T-helper 1 cell (primary cell): ENCODE measurements around the gene TUBB6.

Experiments used
- DNase-seq, 5 donors: peaks; one replicate each; pipeline ENCODE4 v3.0.0-alpha.2; 2012 to 2020

Gene TUBB6

DNA sequence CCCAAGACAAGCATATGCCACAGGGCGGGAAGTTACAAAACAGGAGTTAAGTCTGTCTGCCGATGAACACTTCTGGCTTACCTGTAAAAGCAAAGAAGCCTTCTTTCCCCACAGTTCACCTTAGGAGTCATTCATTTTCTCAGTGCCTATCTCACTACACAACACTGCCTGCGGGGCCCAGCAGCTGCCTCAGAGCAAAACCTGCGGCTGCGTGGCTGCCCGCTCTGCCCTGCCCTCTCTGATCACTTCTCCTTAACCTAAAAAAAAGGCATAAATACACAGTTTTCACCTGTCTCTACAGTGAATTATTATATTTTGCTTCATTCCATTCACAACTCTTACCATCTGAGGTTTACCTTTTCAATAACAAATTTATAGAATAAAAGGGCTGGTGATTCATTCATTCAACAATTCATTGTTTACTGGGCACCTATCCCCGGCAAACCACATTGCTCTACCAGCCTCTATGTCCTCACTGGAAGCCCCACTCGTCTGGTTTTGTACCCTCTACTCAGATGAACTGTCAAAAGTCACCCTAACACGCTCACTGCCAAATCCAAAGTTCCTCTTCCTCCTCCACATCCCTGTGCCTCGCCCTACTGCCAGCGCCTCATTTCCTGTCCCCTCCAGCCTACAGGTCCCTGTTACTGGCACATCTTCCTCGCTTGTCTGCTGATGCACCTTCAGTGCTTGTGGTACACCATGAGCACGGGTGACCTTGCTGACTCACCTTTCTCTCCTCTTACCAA, 37.6 kb downstream of the TUBB6 start:
- no peak for DNase-seq

DNA sequence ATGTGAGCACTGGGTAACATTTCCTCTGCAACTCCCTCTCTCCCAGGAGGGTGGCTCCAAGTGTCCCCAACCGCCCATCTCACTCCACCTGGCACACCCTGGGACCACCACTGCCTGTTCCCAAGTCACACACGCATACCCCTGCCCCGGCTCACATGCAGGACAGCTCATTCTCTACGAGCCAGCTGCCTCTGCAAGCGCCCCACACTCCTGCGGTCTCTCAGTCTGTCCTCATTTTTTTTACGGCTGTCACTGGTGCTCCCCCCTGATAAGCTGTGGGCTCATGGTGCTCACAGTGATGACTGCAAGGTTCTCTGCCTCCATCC, 38.2 kb downstream of the TUBB6 start:
- DNase-seq, result no peak

DNA sequence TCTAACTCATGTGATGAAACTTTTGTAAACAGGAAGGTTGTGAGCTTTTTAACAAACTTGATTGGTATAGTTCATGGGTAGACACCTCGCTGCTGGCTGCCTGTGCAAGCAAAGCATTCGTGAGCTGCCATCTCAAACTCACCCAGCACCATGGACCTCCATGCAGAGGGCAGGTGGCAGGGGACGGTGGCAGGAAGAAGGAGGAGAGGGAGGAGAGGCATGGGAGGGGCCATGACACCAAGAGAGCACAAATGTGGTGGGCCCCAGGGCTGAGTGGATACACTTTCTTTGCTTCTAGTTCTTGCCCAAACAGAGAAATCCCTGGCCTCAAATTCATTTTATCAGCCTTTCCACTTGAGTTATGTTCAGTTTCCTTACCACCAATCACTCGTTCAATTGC, 39.9 kb downstream of the TUBB6 start:
- DNase-seq, result no peak

DNA sequence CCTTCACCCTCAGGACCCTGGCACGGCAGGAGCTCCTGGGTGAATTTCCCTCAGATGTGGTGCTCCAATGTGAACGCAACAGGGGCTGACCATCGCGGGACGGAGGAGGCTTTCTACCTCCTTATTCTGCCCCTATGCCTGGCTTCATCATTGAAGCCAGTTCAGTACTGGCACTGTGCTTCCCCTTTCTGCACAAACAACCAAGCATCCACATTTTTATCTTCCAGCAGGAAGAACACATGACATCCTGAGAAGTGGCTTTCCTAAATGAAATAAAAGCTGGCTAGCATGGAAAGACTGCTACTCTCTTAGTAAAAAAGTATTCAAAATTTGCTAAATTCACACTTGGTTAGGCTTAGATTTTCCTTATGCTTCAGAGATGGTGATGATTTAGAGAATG, 44.1 kb downstream of the TUBB6 start:
- DNase-seq, result no peak

DNA sequence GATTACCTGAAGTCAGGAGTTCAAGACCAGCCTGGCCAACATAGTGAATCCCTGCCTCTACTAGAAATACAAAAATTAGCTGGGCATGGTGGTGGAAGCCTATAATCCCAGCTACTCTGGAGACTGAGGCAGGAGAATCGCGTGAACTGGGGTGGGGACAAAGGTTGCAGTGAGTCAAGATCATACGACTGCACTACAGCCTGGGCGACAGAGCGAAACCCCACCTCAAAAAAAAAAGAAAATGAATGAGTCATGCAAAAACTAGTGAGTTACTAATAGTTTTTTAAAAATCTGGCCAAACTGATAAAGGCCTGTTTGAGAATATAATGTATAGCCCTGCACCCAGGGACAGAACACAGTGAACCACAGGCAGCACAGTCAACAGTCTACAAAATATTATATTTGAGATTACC, 51.5 kb downstream of the TUBB6 start:
- DNase-seq, result no peak

DNA sequence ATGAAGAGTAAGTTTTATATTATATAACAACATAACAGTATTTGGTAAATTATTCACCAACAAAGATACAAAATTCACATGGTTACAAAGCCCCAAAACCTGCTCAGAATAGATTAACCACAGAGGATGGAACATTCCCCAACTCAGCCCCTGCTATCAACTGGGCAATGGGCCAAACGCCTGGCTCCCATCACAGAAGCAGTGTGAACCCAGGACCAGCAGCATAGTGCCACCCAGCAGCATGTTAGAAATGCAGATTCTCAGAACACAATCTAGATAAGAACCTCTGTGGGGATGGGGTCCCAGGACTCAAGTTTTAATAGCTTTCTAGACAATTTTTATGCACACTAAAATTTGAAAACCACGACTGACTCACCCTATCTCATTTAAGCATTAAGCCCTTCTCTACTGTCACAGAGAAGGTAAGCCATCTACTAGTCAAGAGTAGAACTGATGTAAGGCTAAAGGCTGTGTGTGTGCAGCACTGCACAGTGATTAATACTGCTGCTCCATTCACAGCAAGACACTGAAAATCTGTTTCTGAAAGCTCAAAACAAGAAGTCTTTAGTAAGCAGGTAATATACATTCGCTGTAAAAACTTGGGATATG, 53.8 kb downstream of the TUBB6 start:
- DNase-seq, result no peak

DNA sequence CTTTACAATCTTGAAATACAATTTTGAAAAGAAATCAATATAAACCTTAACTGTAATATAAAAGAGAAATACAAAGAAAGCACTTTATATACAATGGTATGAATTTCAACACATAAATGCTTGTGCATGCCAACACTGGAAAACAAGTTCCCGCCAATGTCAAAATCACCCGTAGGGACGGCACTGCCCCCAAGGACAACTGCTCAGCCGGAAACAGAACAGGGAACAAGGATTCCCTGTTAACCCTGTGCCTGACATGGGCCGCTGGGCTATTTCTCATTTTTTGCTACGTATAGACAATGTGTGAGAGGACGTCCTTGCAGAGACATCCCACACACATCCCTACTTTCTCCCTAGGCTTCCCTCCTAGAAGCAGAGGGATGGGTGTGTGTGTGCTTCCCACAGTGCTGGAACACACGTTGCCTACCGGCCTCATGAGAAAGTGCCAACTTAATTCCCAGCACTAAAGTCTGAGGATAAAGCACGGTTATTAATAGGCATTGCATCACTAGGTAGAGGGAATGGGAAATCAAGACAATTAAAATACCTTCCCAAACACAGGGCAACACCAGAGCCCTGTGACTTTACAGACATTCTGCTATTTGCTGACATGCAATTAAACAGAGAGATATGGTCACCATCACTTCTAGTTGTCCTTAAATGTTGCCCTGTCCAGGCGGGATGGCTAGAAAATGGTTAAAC, 54.6 kb downstream of the TUBB6 start:
- no peak for DNase-seq

DNA sequence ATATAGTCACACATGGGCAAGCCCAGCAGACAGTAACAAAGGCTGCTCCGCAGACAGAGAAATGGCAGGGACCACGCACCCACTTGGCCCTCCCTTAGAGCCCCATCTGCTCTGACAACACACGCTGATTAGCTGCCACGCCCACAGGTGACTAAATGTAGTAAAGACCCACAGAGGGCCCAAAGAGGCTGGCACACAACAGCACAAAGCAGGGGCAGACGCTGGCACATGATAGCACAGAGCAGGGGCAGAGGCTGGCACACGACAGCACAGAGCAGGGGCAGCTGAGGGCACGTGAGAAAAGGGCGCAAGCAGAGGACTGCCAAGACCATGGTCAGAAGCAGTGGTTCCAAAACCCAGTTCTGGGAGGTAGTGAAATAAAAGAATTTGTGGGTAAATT, 58.3 kb downstream of the TUBB6 start:
- DNase-seq, result no peak

DNA sequence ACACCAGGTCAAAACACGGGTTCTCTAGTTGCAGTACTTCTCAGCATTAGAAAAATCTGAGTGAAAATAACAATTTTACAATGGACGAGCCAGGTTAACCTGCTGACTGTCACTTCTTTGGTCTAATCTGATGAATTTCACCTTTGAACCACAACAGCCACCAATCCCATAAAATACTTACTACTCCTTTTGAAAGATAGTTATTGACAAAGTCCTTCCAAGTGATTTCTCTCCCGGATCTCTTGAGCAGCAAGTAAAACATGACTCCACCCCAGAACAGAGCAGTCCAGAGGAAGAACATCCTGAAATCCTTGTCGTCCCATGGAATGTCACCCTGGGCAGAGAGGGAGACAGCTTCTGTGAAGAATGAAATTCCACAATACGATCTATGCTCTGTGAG, 58.7 kb downstream of the TUBB6 start:
- no peak for DNase-seq

DNA sequence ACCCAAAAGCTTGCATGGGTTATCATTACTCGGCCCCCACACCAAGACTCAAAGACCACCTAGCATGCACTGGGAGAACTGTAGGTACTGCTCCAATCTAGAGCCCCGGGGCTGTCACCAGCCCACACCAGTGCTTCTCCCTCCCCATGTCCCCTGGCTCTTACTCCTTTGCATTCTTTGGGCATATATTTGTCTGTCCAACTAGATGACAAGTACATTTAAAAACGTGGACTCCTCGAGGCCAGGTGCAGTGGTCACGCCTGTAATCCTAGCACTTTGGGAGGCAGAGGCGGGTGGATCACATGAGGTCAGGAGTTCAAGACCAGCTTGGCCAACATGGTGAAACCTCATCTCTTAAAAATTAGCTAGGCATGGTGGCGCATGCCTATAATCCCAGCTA, 61.2 kb downstream of the TUBB6 start:
- no peak for DNase-seq

DNA sequence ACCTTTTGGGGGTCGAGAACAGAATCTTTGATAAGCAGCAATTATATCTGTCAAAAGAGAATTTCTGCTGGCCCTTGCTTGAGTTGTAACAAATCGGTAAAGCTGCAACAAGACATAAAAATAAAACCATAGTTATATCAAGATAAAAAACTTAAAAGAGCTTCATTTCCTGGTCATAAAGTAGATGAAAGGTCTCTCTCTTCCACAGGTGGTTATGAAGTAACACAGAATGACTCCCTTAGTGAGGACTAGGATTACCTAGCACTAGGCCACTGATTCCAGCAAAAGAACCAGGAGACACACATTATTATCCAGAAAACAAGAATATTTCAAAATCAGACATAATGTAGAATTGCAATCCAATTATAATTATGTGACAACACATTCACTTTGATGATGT, 63.5 kb downstream of the TUBB6 start:
- no peak for DNase-seq

DNA sequence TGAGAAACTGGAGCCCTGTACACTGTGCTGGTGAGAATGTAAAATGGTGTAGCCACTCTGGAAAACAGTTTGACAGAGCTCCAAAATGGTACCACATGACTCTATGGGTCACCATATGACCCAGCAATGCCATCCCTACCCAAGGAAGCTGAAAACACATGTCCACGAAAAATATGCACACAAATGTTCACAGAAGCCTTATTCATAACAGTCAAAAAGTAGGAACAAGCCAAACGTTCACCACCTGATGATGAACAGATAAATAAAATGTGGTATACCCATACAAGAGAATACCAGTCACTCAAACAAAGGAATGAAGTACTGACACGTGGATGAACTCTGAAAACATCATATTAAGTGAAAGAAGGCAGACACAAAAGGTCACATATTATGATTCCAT, 64.4 kb downstream of the TUBB6 start:
- no peak for DNase-seq

DNA sequence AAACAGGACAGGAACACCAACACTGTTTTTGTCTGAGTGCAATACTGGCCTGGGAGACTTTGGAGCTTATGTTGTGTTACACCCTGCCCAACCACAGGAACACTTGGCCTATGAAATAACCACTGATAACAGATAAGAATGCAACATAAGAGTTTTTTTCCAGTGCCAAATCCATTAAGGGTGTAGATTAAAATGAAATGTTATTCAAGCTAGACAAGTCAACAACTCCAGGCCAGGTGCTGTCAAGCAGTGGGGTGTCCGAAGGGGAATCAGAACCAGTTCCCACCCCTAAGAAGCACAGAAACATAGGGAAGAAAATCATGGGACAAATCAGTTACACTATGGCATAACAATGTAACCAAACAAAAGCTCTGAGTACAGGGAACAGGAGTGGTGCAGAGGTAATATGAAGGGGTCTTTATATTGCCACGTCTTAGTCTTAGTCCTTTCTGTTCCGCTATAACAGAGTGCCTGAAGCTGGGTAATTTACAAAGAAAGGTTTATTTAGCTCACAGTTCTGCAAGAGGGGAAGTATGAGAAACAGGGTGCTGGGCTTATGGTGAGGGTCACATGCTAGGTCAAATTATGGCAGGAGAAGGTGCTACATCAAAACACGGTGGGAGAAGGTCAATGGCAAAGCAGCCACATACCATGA, 65.2 kb downstream of the TUBB6 start:
- no peak for DNase-seq

DNA sequence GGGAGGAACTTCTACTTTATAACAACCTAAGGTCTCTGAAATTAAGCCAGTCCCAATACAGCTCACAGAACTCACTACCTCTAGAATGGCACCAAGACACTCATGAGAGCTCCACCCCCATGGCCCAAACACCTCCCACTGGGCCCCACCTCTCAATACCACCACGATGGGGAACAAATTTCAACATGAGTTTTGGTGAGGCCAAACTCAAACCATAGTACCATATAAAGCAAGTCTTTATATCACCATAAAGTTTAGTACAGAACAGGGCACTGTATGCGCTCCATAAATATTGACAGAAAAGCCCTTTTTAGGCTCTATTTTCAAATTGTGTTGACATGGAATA, 65.7 kb downstream of the TUBB6 start:
- no peak for DNase-seq

DNA sequence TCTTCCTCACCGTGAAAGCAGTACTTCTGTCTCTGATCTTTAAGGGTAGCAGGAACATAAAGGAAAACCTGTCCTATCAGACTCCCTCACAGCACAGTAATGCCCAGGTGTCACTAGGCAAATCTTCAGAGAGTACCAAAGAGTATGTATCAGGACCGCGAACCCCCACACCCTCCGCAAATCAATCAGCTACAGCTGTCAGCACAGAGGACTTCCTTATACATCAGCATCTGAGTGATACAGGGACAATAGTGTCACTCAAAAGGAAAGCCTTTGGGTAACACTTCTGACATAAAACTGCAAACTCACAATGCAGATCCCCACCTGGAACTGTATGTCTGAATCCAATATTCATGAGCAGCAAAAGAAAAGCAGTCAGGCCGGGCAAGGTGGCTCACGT, 66.4 kb downstream of the TUBB6 start:
- DNase-seq, result no peak
